GM18526 (cell line): ENCODE measurements around the gene UBE2Q1.

ENCODE experiments used
- POLR2A ChIP-seq: IDR thresholded peaks from 3 replicates; pipeline ENCODE4 v1.6.1; 2011; ENCODE audit not compliant: insufficient read length; ENCODE audit errors: extremely low read depth

UBE2Q1 gene

DNA sequence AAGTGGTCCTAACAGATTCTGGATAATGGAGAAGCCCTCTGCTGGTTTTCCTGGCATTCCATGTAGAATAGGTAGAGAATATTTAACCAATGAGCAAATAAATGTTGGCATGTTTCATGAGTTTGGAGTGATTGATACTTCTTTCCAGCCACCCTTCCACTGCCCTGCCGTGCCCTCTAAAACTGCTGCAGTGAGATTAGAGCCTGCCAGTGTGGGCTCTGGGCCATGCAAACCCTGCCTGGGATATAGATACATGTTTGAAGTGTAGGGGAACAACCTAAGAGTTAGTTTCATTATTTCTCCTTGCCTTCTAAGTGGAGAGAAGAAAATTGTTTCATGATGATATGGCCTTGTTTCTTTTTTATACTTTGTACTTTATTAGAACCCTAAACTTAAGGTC is 10.4 kb downstream of the UBE2Q1 start:
- TF ChIP-seq POLR2A = no peak

DNA sequence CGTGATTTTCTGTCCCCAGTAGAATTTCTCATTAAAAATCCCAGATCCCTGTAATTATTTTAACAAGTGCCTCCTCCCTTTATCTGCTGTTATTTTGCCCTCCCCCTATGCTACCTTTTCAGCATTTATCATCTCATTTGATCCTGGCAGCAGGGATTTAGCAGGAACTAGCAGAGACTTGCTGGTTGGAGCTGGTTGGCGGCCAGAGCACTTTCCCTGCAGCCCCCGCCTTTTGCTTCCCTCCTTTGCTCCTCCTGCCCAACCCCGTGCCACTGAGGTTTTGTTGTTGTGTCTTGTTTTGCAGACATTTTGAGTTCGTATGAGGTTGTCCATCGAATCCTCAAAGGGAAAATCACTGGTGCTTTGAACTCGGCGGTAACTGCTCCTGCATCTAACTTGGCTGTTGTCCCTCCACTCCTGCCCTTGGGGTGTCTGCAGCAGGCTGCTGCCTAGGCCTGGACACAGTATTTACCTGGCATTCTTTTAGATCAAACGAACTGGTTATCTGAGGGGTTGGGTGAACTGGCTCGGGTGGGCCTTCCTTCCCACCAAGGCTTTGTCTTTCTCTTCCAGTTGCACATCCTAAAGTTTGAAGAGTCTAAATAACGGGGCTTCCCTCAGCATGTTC is 11.2 kb downstream of the UBE2Q1 start:
- no peak for TF ChIP-seq POLR2A

DNA sequence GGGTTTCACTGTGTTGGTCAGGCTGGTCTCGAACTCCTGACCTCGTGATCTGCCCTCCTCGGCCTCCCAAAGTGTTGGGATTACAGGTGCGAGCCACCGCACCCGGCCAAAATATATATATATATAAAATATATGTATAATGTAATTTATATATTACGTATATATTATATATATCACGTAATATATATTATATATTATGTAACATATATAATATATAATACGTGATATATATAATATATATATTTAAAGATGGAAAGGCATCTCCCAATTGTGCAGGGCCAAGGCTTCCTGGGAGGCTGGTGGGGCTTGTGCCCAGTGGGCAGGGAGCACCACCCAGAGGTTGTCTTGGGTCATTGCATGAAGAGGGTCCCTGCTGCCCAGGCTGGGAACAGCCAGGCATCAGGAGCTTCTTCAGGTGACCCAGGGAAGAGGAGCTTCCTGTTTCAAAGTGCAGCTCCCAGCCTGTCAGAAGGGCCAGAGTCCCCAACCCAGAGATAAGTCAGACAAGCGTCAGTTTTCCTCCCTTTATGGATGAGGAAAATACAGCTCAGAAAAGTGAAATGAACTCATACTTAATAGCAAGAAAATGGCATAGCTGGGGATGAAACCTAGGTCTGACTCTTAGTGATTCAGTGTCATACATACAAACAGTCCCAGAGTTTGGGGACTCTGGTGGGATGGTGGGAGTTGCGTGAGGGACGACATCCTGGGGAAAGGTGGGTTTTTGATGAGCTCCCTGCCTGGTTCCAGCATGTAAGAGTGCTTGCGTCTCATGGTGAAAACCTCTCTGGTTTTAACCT is 12.0 kb downstream of the UBE2Q1 start:
- no peak for TF ChIP-seq POLR2A

DNA sequence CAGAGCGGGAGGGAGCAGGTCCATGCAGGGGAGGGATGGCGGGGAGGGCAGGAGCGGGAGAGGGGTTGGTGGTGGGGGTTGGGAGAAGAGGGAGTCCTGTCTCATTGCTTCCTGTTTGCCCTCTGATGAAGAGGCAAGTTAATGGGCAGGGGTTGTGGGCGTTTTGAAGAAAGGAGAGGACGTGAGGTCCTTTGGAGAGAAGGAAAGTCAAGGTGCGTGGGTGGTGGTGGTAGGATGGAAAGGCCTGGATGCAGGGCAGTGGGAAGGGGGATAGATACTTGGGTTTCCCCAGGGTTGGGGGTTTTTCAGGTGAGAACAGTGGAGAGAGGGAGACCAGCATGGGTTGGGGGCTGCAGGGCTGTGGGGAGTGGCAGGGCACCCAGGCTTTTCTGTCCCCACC is 17.2 kb downstream of the UBE2Q1 start:
- TF ChIP-seq POLR2A = no peak

DNA sequence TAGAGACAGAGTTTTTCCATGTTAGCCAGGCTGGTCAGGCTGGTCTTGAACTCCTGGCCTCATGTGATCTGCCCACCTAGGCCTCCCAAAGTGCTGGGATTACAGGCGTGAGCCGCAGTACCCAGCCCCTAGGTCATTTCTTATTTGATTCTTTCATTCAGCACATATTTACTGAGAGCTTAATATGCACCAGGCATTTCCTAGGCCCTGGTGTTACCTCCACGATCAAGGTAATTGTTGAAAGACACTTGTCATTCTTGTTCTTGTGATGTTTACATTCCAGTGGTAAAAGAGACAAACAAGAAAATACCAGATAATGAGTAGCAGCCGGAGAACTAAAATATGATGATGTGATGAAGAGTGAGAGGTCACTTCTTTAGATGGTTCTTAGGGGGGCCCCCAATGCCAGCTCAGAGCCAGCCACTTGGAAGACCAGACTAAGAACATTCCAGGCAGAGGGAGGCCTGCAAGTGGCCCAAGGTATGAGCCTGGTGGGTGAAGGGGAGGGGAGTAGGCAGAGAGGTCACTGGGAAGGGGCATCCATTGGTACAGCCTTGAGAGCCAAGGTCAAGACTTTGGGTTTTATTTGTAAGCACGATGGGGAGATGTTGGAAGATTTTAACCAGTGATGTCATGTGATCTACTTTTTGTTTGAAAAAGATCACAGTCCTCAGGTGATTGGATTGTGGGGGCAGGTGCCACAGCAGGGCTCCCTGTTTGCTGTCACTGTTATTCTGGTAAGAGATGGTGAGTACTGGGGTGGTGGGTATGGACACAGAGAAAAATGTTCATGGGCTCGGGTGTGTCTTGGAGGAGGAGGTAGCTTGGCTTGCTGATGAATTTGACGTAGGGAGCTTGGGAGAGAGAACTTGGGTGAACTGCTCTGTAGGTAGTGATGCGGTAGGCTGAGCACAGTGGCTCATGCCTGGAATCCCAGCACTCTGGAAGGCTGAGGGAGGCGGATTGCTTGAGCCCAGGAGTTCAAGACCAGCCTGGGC is 18.7 kb downstream of the UBE2Q1 start:
- TF ChIP-seq POLR2A = no peak

DNA sequence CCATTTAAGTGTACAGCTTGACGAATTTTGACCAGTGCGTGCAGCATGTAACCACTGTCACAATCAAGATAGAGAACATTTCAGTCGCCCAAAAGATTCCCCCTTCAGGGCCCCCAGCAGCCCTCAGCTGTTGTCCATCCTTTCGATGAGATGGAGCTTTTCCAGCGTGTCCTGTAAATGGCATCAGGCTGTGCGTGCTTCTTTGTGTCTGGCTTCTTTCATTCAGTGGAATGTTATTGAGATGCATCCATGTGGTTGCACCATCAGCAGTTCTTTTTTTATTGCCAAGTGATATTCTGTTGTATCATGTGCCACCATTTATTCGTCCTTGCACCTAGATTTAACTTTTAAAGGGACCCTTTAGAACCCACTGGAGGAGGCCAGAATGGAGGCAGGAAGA is 21.9 kb downstream of the UBE2Q1 start:
- no peak for TF ChIP-seq POLR2A

DNA sequence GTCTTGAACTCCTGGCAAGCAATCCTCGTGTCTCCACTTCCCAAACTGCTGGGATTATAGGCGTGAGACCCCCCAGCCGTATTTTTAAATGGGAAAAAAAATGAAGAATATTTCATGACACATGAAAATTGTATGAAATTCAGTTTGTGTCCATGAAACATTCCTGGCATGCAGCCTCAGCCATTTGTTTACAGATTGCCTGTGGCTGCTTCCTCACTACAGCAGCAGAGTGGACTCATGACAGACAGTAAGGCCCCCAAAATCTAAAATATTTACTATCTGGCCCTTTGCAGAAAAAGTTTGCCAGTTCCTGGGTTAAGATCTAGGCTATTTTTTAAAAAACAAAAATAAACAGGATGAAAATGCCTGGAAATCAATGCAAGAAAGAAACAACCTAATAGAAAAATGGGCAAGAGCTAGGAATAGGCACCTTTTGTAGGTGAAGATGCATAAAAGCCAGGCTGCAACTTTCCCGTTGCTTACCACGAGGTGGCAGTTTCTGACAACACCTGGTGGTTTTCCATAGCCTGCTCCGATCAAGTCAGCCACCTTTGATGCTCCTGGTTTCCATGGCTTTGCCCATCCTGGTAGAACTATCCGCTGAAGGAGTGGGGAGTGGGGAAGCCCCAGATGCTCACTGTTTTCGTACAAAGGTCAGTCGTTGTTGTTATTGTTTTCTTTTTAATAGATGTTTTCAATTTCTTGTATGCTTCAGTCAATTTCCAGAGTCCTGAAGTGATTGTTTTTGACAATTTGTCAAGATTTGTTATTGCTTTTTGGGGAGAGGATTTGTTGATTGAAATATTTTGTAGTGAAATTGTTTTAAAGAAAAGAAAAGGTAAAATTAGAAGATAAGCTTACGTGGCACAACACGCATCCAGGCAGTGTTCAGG is 24.3 kb downstream of the UBE2Q1 start:
- TF ChIP-seq POLR2A = no peak

DNA sequence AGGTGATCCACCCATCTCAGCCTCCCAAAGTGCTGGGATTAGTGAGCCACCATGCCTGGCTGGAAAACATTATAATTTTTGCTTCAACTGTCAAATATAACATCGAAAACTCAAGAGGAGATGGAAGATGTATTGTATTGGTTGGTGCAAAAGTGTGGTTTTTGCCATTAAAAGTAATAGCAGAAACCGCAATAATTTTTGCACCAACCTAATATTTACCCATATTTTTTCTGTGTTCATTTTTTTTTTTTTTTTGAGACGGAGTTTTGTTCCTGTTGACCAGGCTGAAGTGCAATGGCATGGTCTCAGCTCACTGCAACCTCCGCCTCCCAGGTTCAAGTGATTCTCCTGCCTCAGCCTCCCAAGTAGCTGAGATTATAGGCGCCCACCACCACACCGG is 29.2 kb downstream of the UBE2Q1 start:
- TF ChIP-seq POLR2A = no peak

DNA sequence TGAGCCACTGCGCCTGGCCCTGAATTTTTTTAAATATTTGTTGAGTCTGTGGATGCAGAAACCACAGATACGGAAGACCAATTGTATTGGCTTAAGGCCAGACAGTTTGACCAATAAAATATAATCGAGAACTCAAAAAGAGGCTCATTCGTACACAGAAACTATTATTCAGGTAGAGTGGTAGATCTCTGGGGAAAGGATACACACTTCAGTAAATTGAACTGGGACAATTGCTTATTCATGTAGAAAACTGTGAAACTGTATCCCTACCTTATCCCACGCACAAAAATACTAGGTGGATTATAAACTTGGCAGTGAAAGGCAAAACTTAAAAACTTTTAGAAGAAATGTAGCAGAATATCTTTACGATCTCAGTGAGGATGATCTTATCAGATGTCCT is 31.3 kb downstream of the UBE2Q1 start:
- TF ChIP-seq POLR2A = no peak

DNA sequence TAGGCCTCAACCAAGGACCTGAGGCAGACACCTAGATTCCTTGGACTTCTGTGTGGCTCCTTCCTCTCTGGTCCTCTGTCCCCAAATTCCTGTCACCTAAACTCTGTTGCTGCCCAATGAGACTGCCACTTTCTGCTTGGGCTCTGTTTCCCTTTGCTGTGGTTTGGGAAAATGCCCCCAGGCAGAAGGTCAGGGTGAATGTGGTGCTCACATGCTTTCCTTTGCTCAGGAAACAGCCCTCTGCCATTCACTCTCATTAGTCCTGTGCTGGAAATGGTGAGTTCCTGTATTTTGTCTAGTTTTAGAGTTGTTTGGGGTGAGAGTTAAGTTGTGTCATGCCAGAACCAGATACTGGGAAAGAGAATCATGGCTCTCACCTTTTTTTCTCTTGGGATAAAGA is 33.6 kb downstream of the UBE2Q1 start:
- no peak for TF ChIP-seq POLR2A

DNA sequence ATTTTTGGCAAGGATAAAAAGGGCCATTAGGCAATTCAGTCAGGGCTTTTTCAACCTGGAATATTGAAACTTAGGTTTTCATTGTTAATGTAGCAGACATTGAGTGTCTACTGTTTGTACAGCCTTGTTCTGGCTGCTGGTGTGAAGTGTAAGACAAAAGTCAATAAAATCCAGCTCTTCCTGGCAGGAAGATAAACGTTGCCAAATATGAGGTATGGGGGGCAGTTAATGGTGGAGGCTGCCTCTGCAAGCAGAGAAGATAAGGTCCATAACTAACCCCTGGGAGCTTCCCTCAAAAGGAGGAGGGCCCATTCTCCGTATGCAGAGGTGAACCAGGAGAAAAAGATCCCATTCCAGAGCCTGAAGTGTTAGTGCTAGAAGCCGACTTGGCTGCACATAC is 36.8 kb downstream of the UBE2Q1 start:
- TF ChIP-seq POLR2A = no peak

DNA sequence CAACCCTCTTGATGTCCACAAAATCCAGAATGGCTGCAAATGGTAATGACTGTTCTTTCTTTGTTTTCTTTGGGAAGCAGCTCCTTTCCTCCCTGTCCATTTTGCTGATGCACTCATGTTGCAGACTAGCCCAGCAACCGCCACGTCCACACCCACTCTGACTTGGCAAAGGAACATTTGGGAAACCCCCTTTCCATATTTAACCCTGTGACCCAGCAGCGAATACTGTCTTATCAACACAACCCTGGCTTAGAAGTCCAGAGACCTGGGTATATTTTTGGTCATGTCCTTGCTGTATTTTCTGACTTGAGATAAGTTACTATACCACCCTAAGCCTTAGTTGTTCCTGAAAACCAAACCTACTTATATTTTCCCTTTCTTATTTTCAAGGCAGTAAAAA is 38.1 kb downstream of the UBE2Q1 start:
- TF ChIP-seq POLR2A = no peak

DNA sequence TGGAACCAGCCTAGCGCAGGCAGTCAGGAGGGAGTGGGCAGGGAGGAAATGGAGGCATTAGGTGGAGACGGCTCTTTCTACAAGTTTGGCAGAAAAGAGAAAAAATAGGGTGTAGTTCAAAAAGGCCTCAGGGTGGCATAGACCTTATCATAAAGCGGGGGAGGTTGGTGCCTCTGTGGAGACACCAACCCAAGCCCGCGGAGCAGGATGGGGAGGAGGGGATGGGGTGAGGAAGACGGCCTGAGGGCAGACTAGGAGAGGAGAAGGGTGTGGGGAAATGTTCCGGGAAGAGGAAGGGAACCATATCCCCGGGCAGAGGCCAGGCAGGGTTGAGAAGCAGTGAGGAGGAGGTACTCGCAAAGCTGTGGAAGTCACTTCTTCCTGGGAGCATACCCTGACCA is 38.9 kb downstream of the UBE2Q1 start:
- no peak for TF ChIP-seq POLR2A

DNA sequence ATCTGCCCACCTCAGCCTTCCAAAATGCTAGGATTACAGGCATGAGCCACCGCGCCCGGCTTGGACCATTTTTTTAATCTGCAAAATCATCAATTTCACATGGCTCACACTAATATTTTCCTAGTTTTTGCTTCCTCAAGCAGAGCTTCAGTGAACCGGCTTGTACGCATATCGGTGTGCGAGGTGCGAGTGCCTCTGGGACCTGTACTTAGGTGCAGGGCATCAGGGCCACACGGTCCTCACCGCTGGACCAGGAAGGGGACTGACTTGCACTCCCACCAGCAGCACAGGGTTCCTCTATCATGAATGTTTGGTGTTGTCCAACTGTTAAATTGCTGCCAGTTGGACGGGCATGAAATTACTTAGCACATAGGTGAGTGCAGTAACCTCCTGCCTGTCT is 40.8 kb downstream of the UBE2Q1 start:
- no peak for TF ChIP-seq POLR2A
